GM12801 (cell line): ENCODE results near the gene AFF3.

Experiments used
- TF ChIP-seq, protein P1 (sequence below): IDR thresholded peaks from one replicate; pipeline ENCODE4 v1.5.1; 2011; ENCODE audit warnings: control low read depth; ENCODE audit not compliant: insufficient read length; ENCODE audit errors: extremely low read depth

Gene AFF3

DNA sequence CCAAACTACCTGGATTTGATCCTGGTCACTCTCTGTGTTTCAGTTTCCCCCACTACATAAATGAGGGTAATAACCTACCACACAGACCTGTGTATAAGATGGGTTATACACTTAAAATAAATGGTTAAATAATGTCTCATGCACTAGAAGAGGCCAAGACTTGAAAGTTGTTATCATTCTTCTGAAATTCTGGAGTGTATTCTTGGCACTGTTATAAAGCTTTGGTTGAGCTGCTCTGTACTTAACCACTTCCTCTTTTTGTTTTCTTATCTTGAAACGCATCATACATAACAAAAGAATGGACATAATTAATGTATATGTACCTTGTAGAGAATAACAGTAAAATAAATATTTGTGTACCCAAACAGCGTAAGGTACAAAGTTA lies 281.0 kb downstream of the AFF3 start:
- TF ChIP-seq, protein P1, sequence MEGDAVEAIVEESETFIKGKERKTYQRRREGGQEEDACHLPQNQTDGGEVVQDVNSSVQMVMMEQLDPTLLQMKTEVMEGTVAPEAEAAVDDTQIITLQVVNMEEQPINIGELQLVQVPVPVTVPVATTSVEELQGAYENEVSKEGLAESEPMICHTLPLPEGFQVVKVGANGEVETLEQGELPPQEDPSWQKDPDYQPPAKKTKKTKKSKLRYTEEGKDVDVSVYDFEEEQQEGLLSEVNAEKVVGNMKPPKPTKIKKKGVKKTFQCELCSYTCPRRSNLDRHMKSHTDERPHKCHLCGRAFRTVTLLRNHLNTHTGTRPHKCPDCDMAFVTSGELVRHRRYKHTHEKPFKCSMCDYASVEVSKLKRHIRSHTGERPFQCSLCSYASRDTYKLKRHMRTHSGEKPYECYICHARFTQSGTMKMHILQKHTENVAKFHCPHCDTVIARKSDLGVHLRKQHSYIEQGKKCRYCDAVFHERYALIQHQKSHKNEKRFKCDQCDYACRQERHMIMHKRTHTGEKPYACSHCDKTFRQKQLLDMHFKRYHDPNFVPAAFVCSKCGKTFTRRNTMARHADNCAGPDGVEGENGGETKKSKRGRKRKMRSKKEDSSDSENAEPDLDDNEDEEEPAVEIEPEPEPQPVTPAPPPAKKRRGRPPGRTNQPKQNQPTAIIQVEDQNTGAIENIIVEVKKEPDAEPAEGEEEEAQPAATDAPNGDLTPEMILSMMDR, result no peak

DNA sequence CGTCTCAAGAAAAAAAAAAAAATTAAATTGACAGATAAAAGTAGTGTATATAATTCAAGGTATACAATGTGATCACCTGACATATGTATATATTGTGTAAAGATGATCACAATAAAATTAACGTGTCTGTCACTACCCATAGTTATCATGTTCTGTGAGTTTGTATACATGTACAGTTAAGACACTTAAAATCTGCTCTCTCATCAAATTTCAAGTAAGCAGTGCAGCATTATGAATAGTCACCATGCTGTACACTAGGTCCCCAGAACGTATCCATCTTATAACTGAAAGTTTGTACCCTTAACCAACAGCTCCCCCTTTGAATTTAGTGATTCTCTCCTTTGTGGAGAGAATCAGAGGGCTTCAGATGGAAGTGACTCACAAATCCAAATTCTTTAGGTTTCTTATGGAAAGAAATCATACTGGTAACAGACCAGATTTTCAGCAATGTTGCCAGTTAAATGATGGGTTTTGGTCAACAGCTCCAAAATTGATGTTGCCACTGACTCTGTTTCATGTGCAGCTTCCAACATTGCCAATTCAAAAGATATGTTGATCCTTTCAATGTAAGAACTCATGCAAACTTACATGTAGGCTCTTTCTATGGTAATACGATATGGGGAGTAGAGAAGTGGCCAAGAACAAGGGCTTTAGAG lies 281.5 kb downstream of the AFF3 start:
- TF ChIP-seq, protein P1, result no peak

DNA sequence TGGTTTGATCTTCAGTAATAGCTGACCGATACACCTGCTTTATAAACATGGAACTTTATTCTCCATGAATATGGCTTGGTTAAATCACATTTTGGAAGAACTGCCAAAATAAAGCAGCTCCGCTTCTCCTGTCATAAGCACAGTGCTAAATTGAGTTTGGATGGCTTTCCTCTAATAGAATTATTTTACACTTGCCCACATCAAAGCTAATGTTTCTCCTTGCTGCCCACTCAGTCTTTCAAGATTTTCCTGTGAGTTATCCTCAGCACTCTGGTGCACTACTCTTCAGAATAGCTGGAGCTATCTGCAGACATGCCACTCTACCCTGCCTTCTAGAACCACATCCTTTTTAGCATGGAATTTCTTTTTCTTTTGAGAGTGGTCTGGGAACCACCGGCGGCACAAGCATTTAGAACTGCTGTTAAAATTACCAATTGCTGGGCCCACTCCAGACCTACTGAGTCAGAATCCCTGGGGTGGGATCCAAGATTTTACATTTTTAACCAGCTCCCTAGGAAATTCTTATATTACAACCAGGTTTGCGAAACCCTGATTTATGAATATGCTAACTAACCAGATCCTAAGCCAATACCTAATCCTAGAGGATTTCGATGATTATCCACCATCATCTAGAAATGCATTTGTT lies 283.3 kb downstream of the AFF3 start:
- TF ChIP-seq, protein P1, result no peak

GRCh38 chr2:99857867-99858444 lies 284.4 kb downstream of the AFF3 start:
- TF ChIP-seq, protein P1, result no peak

- TF ChIP-seq, protein P1, result no peak
Observed at GRCh38 chr2:99857372-99857771, 285.0 kb downstream of the AFF3 start.

GRCh38 chr2:99856119-99856518 lies 286.3 kb downstream of the AFF3 start:
- TF ChIP-seq, protein P1, result no peak

- TF ChIP-seq, protein P1, result no peak
Observed at GRCh38 chr2:99854236-99854852, 288.0 kb downstream of the AFF3 start.
